Measurements from ENCODE around the gene KRT24. TPM values are rescaled to one million over a fixed set of nuclear protein-coding genes. Genes with fewer than 3 reads are reported as not detected.

The KRT24 gene
- total RNA-seq, 1 experiment from 2014 or later: not detected

DNA sequence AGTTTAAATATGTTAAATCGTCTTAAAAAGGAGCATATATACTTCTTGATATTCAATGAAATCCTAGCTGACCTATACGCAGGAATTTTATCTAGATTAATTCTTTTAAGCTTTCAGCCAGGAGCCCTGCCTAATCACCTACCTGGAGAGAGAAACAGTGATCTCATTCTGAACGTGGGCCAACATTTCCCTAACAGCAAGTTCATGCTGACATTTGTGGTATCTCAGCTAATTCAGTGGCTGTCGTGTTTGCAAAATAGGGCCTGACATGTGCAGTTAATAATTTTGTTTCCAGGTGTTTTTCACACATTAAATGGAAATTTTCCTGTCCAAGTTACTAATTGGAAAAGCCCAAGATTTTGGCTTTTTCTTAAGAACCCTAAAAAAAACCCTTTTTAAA, 17.4 kb downstream of the KRT24 start:
- Histone ChIP-seq H3K36me3 (ENCODE audit: low read depth) (no peaks in the 10 kb centered on the region), H3K9me2 (ENCODE audit: insufficient read depth) (no peaks in the 10 kb centered on the region), H3K9me3 (ENCODE audit: insufficient read depth, low read depth) (no peaks in the 10 kb centered on the region), H3K4me2 (no peak overlapping the region), H2AFZ (no peak overlapping the region), H3K27ac (no peak overlapping the region), H3F3A (ENCODE audit: insufficient read depth, low read depth) (no peaks in the 10 kb centered on the region), H4K20me1 (ENCODE audit: insufficient read depth) (no peaks in the 10 kb centered on the region), H3K27me3 (ENCODE audit: insufficient read depth, low read depth) (no peaks in the 10 kb centered on the region), H3K4me1 (replicated peaks; ENCODE audit: insufficient read depth) (no peaks in the 10 kb centered on the region), H3K79me2 (ENCODE audit: low read depth) (no peaks in the 10 kb centered on the region), H3K4me3 (no peak overlapping the region)
- ChIA-PET POLR2A (ENCODE audit: unreplicated experiment) (no interaction called here), CTCF (no interaction called here)
- intact Hi-C loops (cut with micrococcal nuclease; ENCODE audit: unreplicated experiment): no loop called here
- DNase-seq: no peak
- no TSS peak for BruUV-seq (replicated peaks)
- no peak for TF ChIP-seq EZH2 (IDR thresholded peaks at IDR 0.05; ENCODE audit: low read depth)
- TF ChIP-seq, protein P1, sequence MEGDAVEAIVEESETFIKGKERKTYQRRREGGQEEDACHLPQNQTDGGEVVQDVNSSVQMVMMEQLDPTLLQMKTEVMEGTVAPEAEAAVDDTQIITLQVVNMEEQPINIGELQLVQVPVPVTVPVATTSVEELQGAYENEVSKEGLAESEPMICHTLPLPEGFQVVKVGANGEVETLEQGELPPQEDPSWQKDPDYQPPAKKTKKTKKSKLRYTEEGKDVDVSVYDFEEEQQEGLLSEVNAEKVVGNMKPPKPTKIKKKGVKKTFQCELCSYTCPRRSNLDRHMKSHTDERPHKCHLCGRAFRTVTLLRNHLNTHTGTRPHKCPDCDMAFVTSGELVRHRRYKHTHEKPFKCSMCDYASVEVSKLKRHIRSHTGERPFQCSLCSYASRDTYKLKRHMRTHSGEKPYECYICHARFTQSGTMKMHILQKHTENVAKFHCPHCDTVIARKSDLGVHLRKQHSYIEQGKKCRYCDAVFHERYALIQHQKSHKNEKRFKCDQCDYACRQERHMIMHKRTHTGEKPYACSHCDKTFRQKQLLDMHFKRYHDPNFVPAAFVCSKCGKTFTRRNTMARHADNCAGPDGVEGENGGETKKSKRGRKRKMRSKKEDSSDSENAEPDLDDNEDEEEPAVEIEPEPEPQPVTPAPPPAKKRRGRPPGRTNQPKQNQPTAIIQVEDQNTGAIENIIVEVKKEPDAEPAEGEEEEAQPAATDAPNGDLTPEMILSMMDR (conservative IDR thresholded peaks at IDR 0.05): no peak

DNA sequence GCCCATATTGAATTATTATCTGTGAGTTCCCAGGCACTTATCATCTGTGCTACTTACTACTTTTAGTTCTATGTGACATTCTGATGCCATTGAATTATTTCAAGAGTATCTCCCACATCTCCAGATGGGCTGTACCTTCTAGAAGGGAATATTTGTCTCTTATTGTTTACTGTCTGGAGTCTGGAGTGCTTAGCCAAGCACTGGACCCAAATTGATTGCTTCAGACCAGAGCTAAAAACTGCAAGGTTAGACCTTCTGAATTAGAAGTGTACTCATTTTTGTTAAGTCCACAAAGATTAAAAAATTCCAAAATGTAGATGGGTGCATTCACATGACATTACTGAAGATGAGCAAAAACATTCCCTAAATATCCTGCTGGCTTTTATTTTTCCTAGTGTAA, 22.6 kb downstream of the KRT24 start:
- Histone ChIP-seq H3K9me2 (ENCODE audit: insufficient read depth) (no peaks in the 10 kb centered on the region), H3K27me3 (ENCODE audit: insufficient read depth, low read depth) (no peaks in the 10 kb centered on the region), H3K4me3 (no peak overlapping the region), H4K20me1 (ENCODE audit: insufficient read depth) (no peaks in the 10 kb centered on the region), H3K4me2 (no peak overlapping the region), H3K9me3 (ENCODE audit: insufficient read depth, low read depth) (no peaks in the 10 kb centered on the region), H3K4me1 (replicated peaks; ENCODE audit: insufficient read depth) (peaks cover 14% of the 10 kb centered on the region), H3K36me3 (ENCODE audit: low read depth) (no peaks in the 10 kb centered on the region), H2AFZ (no peak overlapping the region), H3K79me2 (ENCODE audit: low read depth) (no peaks in the 10 kb centered on the region), H3K27ac (no peak overlapping the region), H3F3A (ENCODE audit: insufficient read depth, low read depth) (0 out of 2 replicates have a peak, but pooled peaks cover 3% of the 10 kb centered on the region)
- TF ChIP-seq, protein P1 (conservative IDR thresholded peaks at IDR 0.05): no peak
- BruUV-seq (replicated peaks): no TSS peak
- DNase-seq: no peak
- ChIA-PET POLR2A (ENCODE audit: unreplicated experiment) (interaction anchor here (0.5 kb wide), 1 partner anchor 56 kb away, joined by 3 read pairs; no protein-coding TSS in a partner anchor), CTCF (interaction anchor here (0.6 kb wide), 1 partner anchor 61 kb away, joined by 4 read pairs; no protein-coding TSS in a partner anchor)
- intact Hi-C loops (cut with micrococcal nuclease; ENCODE audit: unreplicated experiment): no loop called here

DNA sequence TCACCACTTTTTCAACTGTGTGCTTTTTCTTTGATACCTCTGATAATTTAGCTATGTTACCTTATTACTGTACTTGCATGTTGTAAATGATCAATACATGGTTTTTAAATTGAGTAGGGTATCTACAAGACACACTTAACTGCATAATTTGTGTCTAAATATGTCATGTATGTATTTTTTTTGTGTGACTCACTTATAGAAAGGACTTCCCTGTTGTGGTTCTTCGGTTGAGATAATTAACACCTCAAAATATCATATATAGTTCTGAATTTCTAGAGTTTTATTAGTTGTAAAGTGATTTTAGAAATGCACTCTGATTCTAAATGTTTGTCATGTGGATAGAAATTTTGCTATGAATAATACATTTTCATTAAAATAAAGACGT, 24.0 kb downstream of the KRT24 start:
- H3K4me2 ChIP-seq: no peak overlapping the region
- no peaks in the 10 kb centered on the region for H3K27me3 ChIP-seq (ENCODE audit: insufficient read depth, low read depth)
- intact Hi-C loops (cut with micrococcal nuclease; ENCODE audit: unreplicated experiment): no loop called here
- H3K9me2 ChIP-seq (ENCODE audit: insufficient read depth): no peaks in the 10 kb centered on the region
- 0 out of 2 replicates have a peak, but pooled peaks cover 3% of the 10 kb centered on the region for H3F3A ChIP-seq (ENCODE audit: insufficient read depth, low read depth)
- no peak overlapping the region for H3K27ac ChIP-seq
- H3K4me3 ChIP-seq: no peak overlapping the region
- BruUV-seq (replicated peaks): no TSS peak
- CTCF ChIA-PET: no interaction called here
- no peaks in the 10 kb centered on the region for H3K9me3 ChIP-seq (ENCODE audit: insufficient read depth, low read depth)
- no peaks in the 10 kb centered on the region for H3K79me2 ChIP-seq (ENCODE audit: low read depth)
- H2AFZ ChIP-seq: no peak overlapping the region
- no peaks in the 10 kb centered on the region for H4K20me1 ChIP-seq (ENCODE audit: insufficient read depth)
- TF ChIP-seq, protein P1 (conservative IDR thresholded peaks at IDR 0.05): no peak
- TF ChIP-seq EZH2 (IDR thresholded peaks at IDR 0.05; ENCODE audit: low read depth): no peak
- POLR2A ChIA-PET (ENCODE audit: unreplicated experiment): no interaction called here
- H3K36me3 ChIP-seq (ENCODE audit: low read depth): no peaks in the 10 kb centered on the region
- no peak for DNase-seq
- peaks cover 14% of the 10 kb centered on the region for H3K4me1 ChIP-seq (replicated peaks; ENCODE audit: insufficient read depth)
